IMR-90 (cell line): ENCODE measurements around the gene FXYD5. TPM values are rescaled to one million over a fixed set of nuclear protein-coding genes. Genes with fewer than 3 reads are reported as not detected.

Experiments used
- ATAC-seq: fragments of 200-7000 bp; cut with Tn5 transposase; 2 replicates; pipeline ENCODE4 v1.9.1; 2020; ENCODE audit warnings: low read depth, mild to moderate bottlenecking, moderate library complexity
- BruUV-seq: library from RNA; stranded (reverse); fragments of 400-500 nt; replicated peaks from 2 replicates; lab custom pipeline; 2021; lab: Mats Ljungman, UMichigan
- CTCF ChIA-PET: fragments of 300-600 bp; formaldehyde crosslinking; extraction: SDS; loops from one replicate; lab custom pipeline; 2021; ENCODE audit warnings: antibody characterized with exemption; lab: Yijun Ruan, JAX
- POLR2A ChIA-PET: fragments of 300-600 bp; sonication (Branson Sonifier 250); formaldehyde crosslinking; loops from one replicate; lab custom pipeline; 2022; ENCODE audit warnings: antibody characterized with exemption; ENCODE audit not compliant: unreplicated experiment; lab: Charles Lee
- DNase-seq: peaks from one replicate; pipeline ENCODE4 v3.0.0; 2013
- H2AFZ ChIP-seq: replicated peaks from 2 replicates; pipeline ENCODE3; 2013; ENCODE audit warnings: low read length, mild to moderate bottlenecking; ENCODE audit not compliant: poor library complexity
- H2AK5ac ChIP-seq: 2 replicates; pipeline ENCODE4 v1.6.1; 2013; ENCODE audit warnings: low read depth, low read length, inconsistent platforms
- H2AK9ac ChIP-seq: replicated peaks from 2 replicates; pipeline ENCODE3; 2013; ENCODE audit warnings: mild to moderate bottlenecking, low read depth, low read length, moderate library complexity; ENCODE audit not compliant: poor library complexity
- H2BK120ac ChIP-seq: 2 replicates; pipeline ENCODE4 v1.6.1; 2013; ENCODE audit warnings: low read depth, low read length, inconsistent platforms
- H2BK15ac ChIP-seq: 3 replicates; pipeline ENCODE4 v1.6.1; 2013; ENCODE audit warnings: low read depth, low read length, inconsistent platforms
- H2BK20ac ChIP-seq: 2 replicates; pipeline ENCODE4 v1.6.1; 2013; ENCODE audit warnings: low read depth, mild to moderate bottlenecking, inconsistent platforms, low read length, moderate library complexity
- H2BK5ac ChIP-seq: 2 replicates; pipeline ENCODE4 v1.6.1; 2013; ENCODE audit warnings: mild to moderate bottlenecking, low read depth, low read length, inconsistent platforms; ENCODE audit not compliant: poor library complexity, severe bottlenecking
- H3K14ac ChIP-seq: replicated peaks from 2 replicates; pipeline ENCODE4 v1.6.1; 2013; ENCODE audit warnings: low read depth, low read length, inconsistent platforms
- H3K18ac ChIP-seq: 2 replicates; pipeline ENCODE4 v1.6.1; 2013; ENCODE audit warnings: low read depth, low read length, control low read depth
- H3K23ac ChIP-seq: 2 replicates; pipeline ENCODE4 v1.6.1; 2013; ENCODE audit warnings: low read depth, low read length, inconsistent platforms
- H3K27ac ChIP-seq: 2 replicates; pipeline ENCODE4 v1.5.1; 2013; ENCODE audit warnings: mild to moderate bottlenecking, control low read depth, low read length; ENCODE audit not compliant: insufficient read depth
- H3K27me3 ChIP-seq: 2 replicates; pipeline ENCODE4 v1.6.1; 2013; ENCODE audit warnings: low read length; ENCODE audit not compliant: control insufficient read depth, insufficient read depth
- H3K36me3 ChIP-seq: 2 replicates; pipeline ENCODE4 v1.6.1; 2013; ENCODE audit warnings: low read length, mixed read lengths; ENCODE audit not compliant: control insufficient read depth, insufficient read depth
- H3K4ac ChIP-seq: 2 replicates; pipeline ENCODE4 v1.6.1; 2013; ENCODE audit warnings: low read depth, low read length, inconsistent platforms
- H3K4me1 ChIP-seq: 2 replicates; pipeline ENCODE4 v1.6.1; 2013; ENCODE audit warnings: low read length, mixed read lengths; ENCODE audit not compliant: control insufficient read depth, insufficient read depth
- H3K4me2 ChIP-seq: 2 replicates; pipeline ENCODE4 v1.6.1; 2013; ENCODE audit warnings: low read depth, mild to moderate bottlenecking, control low read depth, low read length, moderate library complexity
- H3K4me3 ChIP-seq: 2 replicates; pipeline ENCODE4 v1.5.1; 2013; ENCODE audit warnings: low read depth, mild to moderate bottlenecking, control low read depth, low read length, moderate library complexity; ENCODE audit not compliant: insufficient read depth
- H3K56ac ChIP-seq: 2 replicates; pipeline ENCODE4 v1.6.1; 2013; ENCODE audit warnings: low read length, inconsistent platforms; ENCODE audit not compliant: insufficient read depth; ENCODE audit errors: extremely low read depth
- H3K79me1 ChIP-seq, 2 experiments: 2 replicates each; pipeline ENCODE4 v1.6.1; 2013; ENCODE audit warnings: low read length in 2 of 2, inconsistent platforms in 1 of 2, low read depth in 1 of 2
- H3K9ac ChIP-seq: 2 replicates; pipeline ENCODE4 v1.6.1; 2013; ENCODE audit warnings: low read depth, low read length, control low read depth
- H3K9me1 ChIP-seq: 2 replicates; pipeline ENCODE4 v1.6.1; 2013; ENCODE audit warnings: low read length, inconsistent platforms; ENCODE audit not compliant: insufficient read depth
- H3K9me3 ChIP-seq: 2 replicates; pipeline ENCODE4 v1.6.1; 2013; ENCODE audit warnings: low read length; ENCODE audit not compliant: control insufficient read depth, insufficient read depth
- H4K20me1 ChIP-seq: 2 replicates; pipeline ENCODE4 v1.6.1; 2013; ENCODE audit warnings: low read length, inconsistent platforms; ENCODE audit not compliant: insufficient read depth
- H4K5ac ChIP-seq: 2 replicates; pipeline ENCODE4 v1.6.1; 2013; ENCODE audit warnings: mild to moderate bottlenecking, low read depth, low read length, control low read depth
- H4K8ac ChIP-seq, 2 experiments: 2 replicates each; pipeline ENCODE4 v1.6.1; 2013; ENCODE audit warnings: low read depth in 2 of 2, low read length in 2 of 2, control low read depth in 1 of 2, inconsistent platforms in 1 of 2
- H4K91ac ChIP-seq: 2 replicates; pipeline ENCODE4 v1.6.1; 2013; ENCODE audit warnings: low read depth, low read length, inconsistent platforms; ENCODE audit not compliant: insufficient read depth
- BHLHE40 ChIP-seq: fragments of 150-350 bp; IDR thresholded peaks from 2 replicates; pipeline ENCODE4 v1.6.1; 2016; ENCODE audit warnings: mild to moderate bottlenecking, low read depth, low read length
- CHD1 ChIP-seq: IDR thresholded peaks from 2 replicates; pipeline ENCODE4 v1.6.1; 2012; ENCODE audit warnings: low read depth, low read length, improper control_type of control experiment
- FOS ChIP-seq: fragments of 150-350 bp; IDR thresholded peaks from 2 replicates; pipeline ENCODE4 v1.6.1; 2016; ENCODE audit warnings: low read depth, low read length
- MAFK ChIP-seq: IDR thresholded peaks from 2 replicates; pipeline ENCODE4 v1.6.1; 2012; ENCODE audit warnings: low read depth, low read length, improper control_type of control experiment
- MXI1 ChIP-seq: IDR thresholded peaks from 2 replicates; pipeline ENCODE4 v1.6.1; 2012; ENCODE audit warnings: low read depth, mild to moderate bottlenecking, low read length, moderate library complexity, borderline replicate concordance
- NFE2L2 ChIP-seq: fragments of 150-350 bp; IDR thresholded peaks from 2 replicates; pipeline ENCODE4 v1.6.1; 2016; ENCODE audit warnings: low read depth, mild to moderate bottlenecking, low read length
- RAD21 ChIP-seq: IDR thresholded peaks from 2 replicates; pipeline ENCODE4 v1.6.1; 2012; ENCODE audit warnings: low read length, improper control_type of control experiment
- RCOR1 ChIP-seq: IDR thresholded peaks from 2 replicates; pipeline ENCODE4 v1.6.1; 2012; ENCODE audit warnings: mild to moderate bottlenecking, low read length, improper control_type of control experiment; ENCODE audit not compliant: insufficient replicate concordance
- SMC3 ChIP-seq: fragments of 150-350 bp; IDR thresholded peaks from 2 replicates; pipeline ENCODE4 v1.6.1; 2016; ENCODE audit warnings: low read depth, mild to moderate bottlenecking, antibody characterized with exemption, low read length, moderate library complexity
- WGBS, 2 experiments: methylation state at CpG; one replicate each; pipeline versions ENCODE4 v1.1.5 to v1.1.7; 2013; ENCODE audit warnings: missing lambda C conversion rate in 2 of 2; ENCODE audit not compliant: insufficient read length in 1 of 2; ENCODE audit errors: extremely low coverage in 2 of 2; 5-methylcytosine and 5-hydroxymethylcytosine counted together
- dilution Hi-C: fragments of 300-500 bp; cut with HindIII; formaldehyde crosslinking; loops from one replicate; pipeline ENCODE4 v1.14.3; 2018; ENCODE audit warnings: low sequenced_read_pairs; ENCODE audit not compliant: unreplicated experiment
- in situ Hi-C: fragments of 300-500 bp; cut with MboI; formaldehyde crosslinking; loops from 3 replicates; pipeline ENCODE4 v1.14.3; 2019; ENCODE audit warnings: low sequenced_read_pairs, inconsistent platforms, mixed read lengths
- intact Hi-C: fragments of 100-400 bp; cut with micrococcal nuclease; formaldehyde crosslinking; loops from 2 replicates; pipeline ENCODE4 v1.10.0; 2022
- polyA plus RNA-seq, 3 experiments: library from polyadenylated mRNA; depleted of rRNA; stranded (reverse); fragments of >200 nt; gene quantifications; 2 replicates each; pipeline ENCODE4 v1.2.3, GENCODE V29; 2012; ENCODE audit warnings: low replicate concordance in 1 of 3
- total RNA-seq: library from RNA; depleted of rRNA; stranded (reverse); fragments of >200 nt; gene quantifications from 2 replicates; pipeline ENCODE4 v1.2.3, GENCODE V29; 2012
- TF ChIP-seq, protein P1 (sequence below): conservative IDR thresholded peaks from 2 replicates; pipeline ENCODE4 v1.5.1; 2012; ENCODE audit warnings: mild to moderate bottlenecking, low read depth, low read length, improper control_type of control experiment
- TF ChIP-seq, protein P2 (sequence below): fragments of 150-350 bp; IDR thresholded peaks from 2 replicates; pipeline ENCODE4 v1.6.1; 2017; ENCODE audit warnings: mild to moderate bottlenecking, antibody characterized with exemption, low read length, low read depth
- TF ChIP-seq, protein P3 (sequence below): fragments of 150-350 bp; IDR thresholded peaks from 2 replicates; pipeline ENCODE4 v1.6.1; 2016; ENCODE audit warnings: low read depth, mild to moderate bottlenecking, low read length, moderate library complexity, borderline replicate concordance

The FXYD5 gene
- total and polyA plus RNA-seq, 2 of the 4 experiments (the other 2 are of a cell fraction), result 53.6 to 245 TPM

DNA sequence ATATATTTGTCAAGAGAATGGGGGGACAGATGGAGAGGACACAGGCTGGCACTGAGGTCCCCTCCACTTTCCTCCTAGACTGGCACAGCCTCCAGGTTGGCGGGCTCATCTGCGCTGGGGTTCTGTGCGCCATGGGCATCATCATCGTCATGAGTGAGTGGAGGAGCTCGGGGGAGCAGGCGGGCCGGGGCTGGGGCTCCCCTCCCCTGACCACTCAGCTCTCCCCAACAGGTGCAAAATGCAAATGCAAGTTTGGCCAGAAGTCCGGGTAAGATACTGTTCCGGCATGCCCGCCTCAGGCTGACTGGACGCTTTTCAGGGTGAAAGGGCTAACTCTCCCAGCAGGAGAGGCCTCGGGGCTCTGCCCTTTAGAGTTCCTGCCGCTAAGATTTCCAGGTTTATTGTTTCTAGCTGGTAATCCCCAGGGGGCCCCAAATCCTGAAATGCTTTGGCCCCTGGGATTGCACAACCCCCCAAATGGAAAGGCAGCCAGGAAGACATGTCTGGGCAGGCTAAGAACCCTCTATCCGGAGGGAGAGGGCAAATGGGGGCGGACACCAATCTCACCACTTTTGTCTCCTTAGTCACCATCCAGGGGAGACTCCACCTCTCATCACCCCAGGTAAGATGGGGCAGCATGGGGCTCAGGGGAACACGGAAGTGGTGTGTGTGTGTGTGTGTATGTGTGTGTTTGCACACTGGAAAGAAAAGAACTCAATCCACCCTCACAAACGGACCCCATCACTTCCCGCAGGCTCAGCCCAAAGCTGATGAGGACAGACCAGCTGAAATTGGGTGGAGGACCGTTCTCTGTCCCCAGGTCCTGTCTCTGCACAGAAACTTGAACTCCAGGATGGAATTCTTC, 31.6 kb upstream of the FXYD5 start (continued):
- TF ChIP-seq, protein P1, sequence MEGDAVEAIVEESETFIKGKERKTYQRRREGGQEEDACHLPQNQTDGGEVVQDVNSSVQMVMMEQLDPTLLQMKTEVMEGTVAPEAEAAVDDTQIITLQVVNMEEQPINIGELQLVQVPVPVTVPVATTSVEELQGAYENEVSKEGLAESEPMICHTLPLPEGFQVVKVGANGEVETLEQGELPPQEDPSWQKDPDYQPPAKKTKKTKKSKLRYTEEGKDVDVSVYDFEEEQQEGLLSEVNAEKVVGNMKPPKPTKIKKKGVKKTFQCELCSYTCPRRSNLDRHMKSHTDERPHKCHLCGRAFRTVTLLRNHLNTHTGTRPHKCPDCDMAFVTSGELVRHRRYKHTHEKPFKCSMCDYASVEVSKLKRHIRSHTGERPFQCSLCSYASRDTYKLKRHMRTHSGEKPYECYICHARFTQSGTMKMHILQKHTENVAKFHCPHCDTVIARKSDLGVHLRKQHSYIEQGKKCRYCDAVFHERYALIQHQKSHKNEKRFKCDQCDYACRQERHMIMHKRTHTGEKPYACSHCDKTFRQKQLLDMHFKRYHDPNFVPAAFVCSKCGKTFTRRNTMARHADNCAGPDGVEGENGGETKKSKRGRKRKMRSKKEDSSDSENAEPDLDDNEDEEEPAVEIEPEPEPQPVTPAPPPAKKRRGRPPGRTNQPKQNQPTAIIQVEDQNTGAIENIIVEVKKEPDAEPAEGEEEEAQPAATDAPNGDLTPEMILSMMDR, result no peak

DNA sequence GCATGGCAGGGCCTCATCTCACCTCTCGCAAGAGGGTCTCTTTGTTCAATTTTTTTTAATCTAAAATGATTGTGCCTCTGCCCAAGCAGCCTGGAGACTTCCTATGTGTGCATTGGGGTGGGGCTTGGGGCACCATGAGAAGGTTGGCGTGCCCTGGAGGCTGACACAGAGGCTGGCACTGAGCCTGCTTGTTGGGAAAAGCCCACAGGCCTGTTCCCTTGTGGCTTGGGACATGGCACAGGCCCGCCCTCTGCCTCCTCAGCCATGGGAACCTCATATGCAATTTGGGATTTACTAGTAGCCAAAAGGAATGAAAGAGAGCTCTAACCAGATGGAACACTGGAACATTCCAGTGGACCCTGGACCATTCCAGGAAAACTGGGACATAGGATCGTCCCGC, 31.0 kb upstream of the FXYD5 start:
- Histone ChIP-seq H2AK5ac (peak overlapping the region; percentile 15; the same call in 1 of the 2 replicates), H3K4me1 (peaks cover 2% of the 10 kb centered on the region; the same call in 1 of the 2 replicates), H3K27me3 (peaks cover 2% of the 10 kb centered on the region; the same call in 1 of the 2 replicates), H3K56ac (no peak overlapping the region), H2BK5ac (no peak overlapping the region), H3K9ac (no peak overlapping the region), H3K14ac (no peak overlapping the region), H4K5ac (peak overlapping the region; percentile 89), H2AFZ (no peak overlapping the region), H3K4ac (peak overlapping the region; percentile 40; the same call in 1 of the 2 replicates), H3K4me2 (no peak overlapping the region), H4K91ac (no peak overlapping the region), H3K18ac (no peak overlapping the region), H3K9me1 (peaks cover 7% of the 10 kb centered on the region; the same call in 1 of the 2 replicates), H2AK9ac (peak overlapping the region; percentile 79), H2BK20ac (no peak overlapping the region), H3K36me3 (no peaks in the 10 kb centered on the region), H3K23ac (no peak overlapping the region), H4K20me1 (no peaks in the 10 kb centered on the region), H3K9me3 (no peaks in the 10 kb centered on the region), H4K8ac (peak overlapping the region; percentile 94 to 100; a peak in 3 of 4 replicates), H3K4me3 (no peak overlapping the region), H2BK120ac (no peak overlapping the region), H3K79me1 (0 out of 4 replicates have a peak, but pooled peaks cover 0 to 7% of the 10 kb centered on the region in 2 experiments), H3K27ac (no peak overlapping the region), H2BK15ac (no peak overlapping the region)
- POLR2A ChIA-PET, result no interaction called here
- WGBS, 2 experiments, result 80% methylated on average over 1 of the region's 5 CpGs; no CpG with 5 or more reads in 1 of the 2 experiments
- no TSS peak for BruUV-seq
- intact Hi-C loops (no loop called here), in situ Hi-C loops (no loop called here), dilution Hi-C loops (no loop called here)
- CTCF ChIA-PET, result interaction anchor here (0.9 kb wide), 1 partner anchor 9 kb away, joined by 3 read pairs; no protein-coding TSS in a partner anchor
- ATAC-seq (no peak), DNase-seq (no peak)
- TF ChIP-seq RAD21, result no peak
- no peak for TF ChIP-seq RCOR1
- TF ChIP-seq NFE2L2, result no peak
- no peak for TF ChIP-seq MXI1
- TF ChIP-seq CHD1, result no peak
- TF ChIP-seq, protein P2, sequence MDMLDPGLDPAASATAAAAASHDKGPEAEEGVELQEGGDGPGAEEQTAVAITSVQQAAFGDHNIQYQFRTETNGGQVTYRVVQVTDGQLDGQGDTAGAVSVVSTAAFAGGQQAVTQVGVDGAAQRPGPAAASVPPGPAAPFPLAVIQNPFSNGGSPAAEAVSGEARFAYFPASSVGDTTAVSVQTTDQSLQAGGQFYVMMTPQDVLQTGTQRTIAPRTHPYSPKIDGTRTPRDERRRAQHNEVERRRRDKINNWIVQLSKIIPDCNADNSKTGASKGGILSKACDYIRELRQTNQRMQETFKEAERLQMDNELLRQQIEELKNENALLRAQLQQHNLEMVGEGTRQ, result no peak
- TF ChIP-seq MAFK, result no peak
- no peak for TF ChIP-seq FOS
- no peak for TF ChIP-seq SMC3
- TF ChIP-seq, protein P3, sequence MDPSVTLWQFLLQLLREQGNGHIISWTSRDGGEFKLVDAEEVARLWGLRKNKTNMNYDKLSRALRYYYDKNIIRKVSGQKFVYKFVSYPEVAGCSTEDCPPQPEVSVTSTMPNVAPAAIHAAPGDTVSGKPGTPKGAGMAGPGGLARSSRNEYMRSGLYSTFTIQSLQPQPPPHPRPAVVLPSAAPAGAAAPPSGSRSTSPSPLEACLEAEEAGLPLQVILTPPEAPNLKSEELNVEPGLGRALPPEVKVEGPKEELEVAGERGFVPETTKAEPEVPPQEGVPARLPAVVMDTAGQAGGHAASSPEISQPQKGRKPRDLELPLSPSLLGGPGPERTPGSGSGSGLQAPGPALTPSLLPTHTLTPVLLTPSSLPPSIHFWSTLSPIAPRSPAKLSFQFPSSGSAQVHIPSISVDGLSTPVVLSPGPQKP, result no peak
- TF ChIP-seq BHLHE40, result no peak
